ENCODE results near the gene SPATA13.

DNA sequence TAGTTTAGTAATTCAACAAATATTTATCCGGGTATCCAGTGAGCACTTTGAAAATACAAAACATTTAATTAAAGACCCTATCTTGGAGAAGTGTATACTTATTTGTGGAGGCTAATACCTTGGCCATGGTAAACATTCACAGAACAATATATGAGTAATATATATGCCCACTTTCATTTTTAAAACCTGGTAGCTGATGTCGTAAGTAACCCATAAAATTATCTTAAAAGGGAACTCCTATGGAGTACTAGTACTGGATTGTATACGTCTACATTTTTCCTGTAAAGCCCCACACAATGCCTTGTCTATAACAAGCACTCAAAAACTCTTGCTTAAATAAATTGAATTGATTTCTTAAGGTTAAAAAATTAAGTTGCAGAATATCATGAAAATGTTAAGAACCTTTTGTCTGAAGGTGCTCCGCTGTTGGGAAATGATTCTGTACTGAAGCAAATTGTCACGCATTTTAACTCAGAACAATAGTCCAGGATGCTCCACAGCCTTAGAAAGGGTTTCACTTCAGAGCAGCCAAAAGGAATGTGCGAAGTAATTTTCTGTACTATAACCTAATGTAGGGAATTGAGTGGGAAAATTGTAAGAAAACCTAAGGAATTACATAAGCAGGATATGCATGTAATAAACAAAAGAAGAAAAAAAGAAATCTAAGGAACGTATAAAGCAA lies 90.0 kb downstream of the SPATA13 start:
- TF ChIP-seq, protein P1, sequence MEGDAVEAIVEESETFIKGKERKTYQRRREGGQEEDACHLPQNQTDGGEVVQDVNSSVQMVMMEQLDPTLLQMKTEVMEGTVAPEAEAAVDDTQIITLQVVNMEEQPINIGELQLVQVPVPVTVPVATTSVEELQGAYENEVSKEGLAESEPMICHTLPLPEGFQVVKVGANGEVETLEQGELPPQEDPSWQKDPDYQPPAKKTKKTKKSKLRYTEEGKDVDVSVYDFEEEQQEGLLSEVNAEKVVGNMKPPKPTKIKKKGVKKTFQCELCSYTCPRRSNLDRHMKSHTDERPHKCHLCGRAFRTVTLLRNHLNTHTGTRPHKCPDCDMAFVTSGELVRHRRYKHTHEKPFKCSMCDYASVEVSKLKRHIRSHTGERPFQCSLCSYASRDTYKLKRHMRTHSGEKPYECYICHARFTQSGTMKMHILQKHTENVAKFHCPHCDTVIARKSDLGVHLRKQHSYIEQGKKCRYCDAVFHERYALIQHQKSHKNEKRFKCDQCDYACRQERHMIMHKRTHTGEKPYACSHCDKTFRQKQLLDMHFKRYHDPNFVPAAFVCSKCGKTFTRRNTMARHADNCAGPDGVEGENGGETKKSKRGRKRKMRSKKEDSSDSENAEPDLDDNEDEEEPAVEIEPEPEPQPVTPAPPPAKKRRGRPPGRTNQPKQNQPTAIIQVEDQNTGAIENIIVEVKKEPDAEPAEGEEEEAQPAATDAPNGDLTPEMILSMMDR (conservative IDR thresholded peaks at IDR 0.05 in 1 of 2, IDR thresholded peaks at IDR 0.05 in 1 of 2; ENCODE audit: low read depth in 1 of 2, low read length in 2 of 2): no peak
- TF ChIP-seq EZH2 (IDR thresholded peaks at IDR 0.05; ENCODE audit: low read length, missing control alignments): no peak

Measured in fibroblast of lung (primary cell).